ENCODE results near the gene PCDHGB2. TPM values are rescaled to one million over a fixed set of nuclear protein-coding genes. Genes with fewer than 3 reads are reported as not detected.

Gene PCDHGB2
- total RNA-seq, 1 donor from 2014 or later: 14.5 TPM

Other genes with a start within 250 kb of the PCDHGB2 start
- 6.6 and 7.1 TPM in 2 replicates for gene PCDHB4, start 238.2 kb upstream of the PCDHGB2 start, total RNA-seq
- gene PCDHB5, start 224.8 kb upstream of the PCDHGB2 start, total RNA-seq: 0.36 and 1.0 TPM in 2 replicates
- 1.5 and 2.3 TPM in 2 replicates for gene PCDHB6, start 209.9 kb upstream of the PCDHGB2 start, total RNA-seq
- gene PCDHB7, start 187.3 kb upstream of the PCDHGB2 start, total RNA-seq: 5.1 and 6.6 TPM in 2 replicates
- gene PCDHB8, start 182.2 kb upstream of the PCDHGB2 start, total RNA-seq: 9.5 and 10.4 TPM in 2 replicates
- 13.5 and 14.7 TPM in 2 replicates for gene PCDHB16, start 177.6 kb upstream of the PCDHGB2 start, total RNA-seq
- gene PCDHB9, start 172.8 kb upstream of the PCDHGB2 start, total RNA-seq: 6.8 TPM in 2 replicates
- 6.7 and 7.4 TPM in 2 replicates for gene PCDHB10, start 167.6 kb upstream of the PCDHGB2 start, total RNA-seq
- 3.9 and 5.3 TPM in 2 replicates for gene PCDHB11, start 160.4 kb upstream of the PCDHGB2 start, total RNA-seq
- gene PCDHB12, start 151.3 kb upstream of the PCDHGB2 start, total RNA-seq: 5.4 and 7.2 TPM in 2 replicates
- 5.3 and 6.4 TPM in 2 replicates for gene PCDHB13, start 146.1 kb upstream of the PCDHGB2 start, total RNA-seq
- 6.2 and 6.9 TPM in 2 replicates for gene PCDHB14, start 136.7 kb upstream of the PCDHGB2 start, total RNA-seq
- gene PCDHB15, start 114.6 kb upstream of the PCDHGB2 start, total RNA-seq: 3.1 and 4.6 TPM in 2 replicates
- gene SLC25A2, start 55.9 kb upstream of the PCDHGB2 start, total RNA-seq: 0.43 and 0.62 TPM in 2 replicates
- 97.0 and 116 TPM in 2 replicates for gene TAF7, start 39.2 kb upstream of the PCDHGB2 start, total RNA-seq
- 5.2 and 5.9 TPM in 2 replicates for gene PCDHGA1, start 29.5 kb upstream of the PCDHGB2 start, total RNA-seq
- 0.94 and 1.1 TPM in 2 replicates for gene PCDHGA2, start 21.2 kb upstream of the PCDHGB2 start, total RNA-seq
- 0.48 and 0.57 TPM in 2 replicates for gene PCDHGA3, start 16.2 kb upstream of the PCDHGB2 start, total RNA-seq
- 8.7 and 9.8 TPM in 2 replicates for gene PCDHGB1, start 9.9 kb upstream of the PCDHGB2 start, total RNA-seq
- 2.9 and 3.3 TPM in 2 replicates for gene PCDHGA4, start 5.0 kb upstream of the PCDHGB2 start, total RNA-seq
- gene PCDHGA5, start 4.2 kb downstream of the PCDHGB2 start, total RNA-seq: 1.7 and 2.2 TPM in 2 replicates
- 1.8 TPM in 2 replicates for gene PCDHGB3, start 10.2 kb downstream of the PCDHGB2 start, total RNA-seq
- gene PCDHGA6, start 13.9 kb downstream of the PCDHGB2 start, total RNA-seq: 0.88 and 1.8 TPM in 2 replicates
- 1.1 and 2.3 TPM in 2 replicates for gene PCDHGA7, start 22.7 kb downstream of the PCDHGB2 start, total RNA-seq
- gene PCDHGB4, start 27.7 kb downstream of the PCDHGB2 start, total RNA-seq: 1.1 and 2.2 TPM in 2 replicates
- 1.6 and 2.2 TPM in 2 replicates for gene PCDHGA8, start 32.6 kb downstream of the PCDHGB2 start, total RNA-seq
- 0.47 and 1.4 TPM in 2 replicates for gene PCDHGB5, start 38.0 kb downstream of the PCDHGB2 start, total RNA-seq
- gene PCDHGA9, start 42.8 kb downstream of the PCDHGB2 start, total RNA-seq: 0.88 and 1.7 TPM in 2 replicates
- 0.78 and 0.96 TPM in 2 replicates for gene PCDHGB6, start 48.0 kb downstream of the PCDHGB2 start, total RNA-seq
- gene PCDHGA10, start 53.0 kb downstream of the PCDHGB2 start, total RNA-seq: 32.1 and 35.7 TPM in 2 replicates
- 1.4 and 3.4 TPM in 2 replicates for gene PCDHGB7, start 57.7 kb downstream of the PCDHGB2 start, total RNA-seq
- gene PCDHGA11, start 61.1 kb downstream of the PCDHGB2 start, total RNA-seq: 2.0 and 2.1 TPM in 2 replicates
- gene PCDHGA12, start 70.5 kb downstream of the PCDHGB2 start, total RNA-seq: 4.3 and 4.6 TPM in 2 replicates
- 137 and 170 TPM in 2 replicates for gene PCDHGC3, start 116.0 kb downstream of the PCDHGB2 start, total RNA-seq
- gene PCDHGC4, start 125.0 kb downstream of the PCDHGB2 start, total RNA-seq: 2.0 and 3.6 TPM in 2 replicates
- gene PCDHGC5, start 129.1 kb downstream of the PCDHGB2 start, total RNA-seq: 2.0 and 2.6 TPM in 2 replicates

All from myocyte (in vitro differentiated cells).